HL-60 (cell line): ENCODE measurements around the gene RGL1.
"Not testable (repeated sequence)": the region's sequence is repeated elsewhere in the genome, so short reads cannot be mapped to it uniquely, and the experiment has no call there.

Source experiments
- POLR2AphosphoS5 ChIP-seq: IDR thresholded peaks from 2 replicates; pipeline ENCODE4 v1.6.1; 2012; ENCODE audit warnings: low read depth
- TF ChIP-seq, protein P1 (sequence below): IDR thresholded peaks from one replicate; pipeline ENCODE4 v1.5.1; 2011; ENCODE audit warnings: low read length, control low read depth, inconsistent platforms; ENCODE audit not compliant: insufficient read depth

DNA sequence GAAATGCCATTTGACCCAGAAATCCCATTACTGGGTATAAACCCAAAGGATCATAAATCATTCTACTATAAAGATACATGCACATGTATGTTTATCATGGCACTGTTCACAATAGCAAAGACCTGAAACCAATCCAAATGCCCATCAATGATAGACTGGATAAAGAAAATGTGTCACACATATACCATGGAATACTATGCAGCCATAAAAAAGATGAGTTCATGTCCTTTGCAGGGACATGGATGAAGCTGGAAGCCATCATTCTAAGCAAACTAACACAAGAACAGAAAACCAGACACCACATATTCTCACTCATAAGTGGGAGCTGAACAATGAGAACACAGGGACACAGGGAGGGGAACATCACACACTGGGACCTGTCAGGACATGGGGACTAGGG, 42.1 kb upstream of the RGL1 start:
- TF ChIP-seq, protein P1, sequence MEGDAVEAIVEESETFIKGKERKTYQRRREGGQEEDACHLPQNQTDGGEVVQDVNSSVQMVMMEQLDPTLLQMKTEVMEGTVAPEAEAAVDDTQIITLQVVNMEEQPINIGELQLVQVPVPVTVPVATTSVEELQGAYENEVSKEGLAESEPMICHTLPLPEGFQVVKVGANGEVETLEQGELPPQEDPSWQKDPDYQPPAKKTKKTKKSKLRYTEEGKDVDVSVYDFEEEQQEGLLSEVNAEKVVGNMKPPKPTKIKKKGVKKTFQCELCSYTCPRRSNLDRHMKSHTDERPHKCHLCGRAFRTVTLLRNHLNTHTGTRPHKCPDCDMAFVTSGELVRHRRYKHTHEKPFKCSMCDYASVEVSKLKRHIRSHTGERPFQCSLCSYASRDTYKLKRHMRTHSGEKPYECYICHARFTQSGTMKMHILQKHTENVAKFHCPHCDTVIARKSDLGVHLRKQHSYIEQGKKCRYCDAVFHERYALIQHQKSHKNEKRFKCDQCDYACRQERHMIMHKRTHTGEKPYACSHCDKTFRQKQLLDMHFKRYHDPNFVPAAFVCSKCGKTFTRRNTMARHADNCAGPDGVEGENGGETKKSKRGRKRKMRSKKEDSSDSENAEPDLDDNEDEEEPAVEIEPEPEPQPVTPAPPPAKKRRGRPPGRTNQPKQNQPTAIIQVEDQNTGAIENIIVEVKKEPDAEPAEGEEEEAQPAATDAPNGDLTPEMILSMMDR, result not testable (repeated sequence)
- not testable (repeated sequence) for TF ChIP-seq POLR2AphosphoS5
